WTC11 (cell line): ENCODE results near the gene ARHGAP26. TPM values are rescaled to one million over a fixed set of nuclear protein-coding genes. Genes with fewer than 3 reads are reported as not detected.

ENCODE experiments used
- ATAC-seq: fragments of 200-7000 bp; cut with Tn5 transposase; 2 replicates; pipeline ENCODE4 v1.10.0; 2021; ENCODE audit warnings: mild to moderate bottlenecking, moderate library complexity
- CTCF ChIA-PET: fragments of 300-600 bp; sonication (Branson Sonifier 250); formaldehyde crosslinking; loops from one replicate; lab custom pipeline; 2021; ENCODE audit warnings: antibody characterized with exemption; lab: Charles Lee
- POLR2A ChIA-PET: fragments of 350-600 bp; sonication (Branson Sonifier 250); formaldehyde crosslinking; loops from one replicate; lab custom pipeline; 2021; ENCODE audit warnings: antibody characterized with exemption; lab: Charles Lee
- DNase-seq: peaks from one replicate; pipeline ENCODE4 v3.0.0; 2021; ENCODE audit warnings: low spot score
- H3K27ac Mint-ChIP-seq: 2 replicates; pipeline ENCODE4 v1.8.0; 2021; ENCODE audit warnings: mixed read lengths
- H3K27me3 Mint-ChIP-seq: 2 replicates; pipeline ENCODE4 v1.8.0; 2021; ENCODE audit warnings: low read depth, mild to moderate bottlenecking, moderate library complexity, mixed read lengths
- H3K36me3 Mint-ChIP-seq: 2 replicates; pipeline ENCODE4 v1.8.0; 2021; ENCODE audit warnings: mixed read lengths
- H3K4me1 Mint-ChIP-seq: 2 replicates; pipeline ENCODE4 v1.8.0; 2022; ENCODE audit warnings: mixed read lengths
- H3K4me3 Mint-ChIP-seq: 2 replicates; pipeline ENCODE4 v1.8.0; 2021; ENCODE audit warnings: mild to moderate bottlenecking, moderate library complexity, mixed read lengths
- H3K9me3 Mint-ChIP-seq: 2 replicates; pipeline ENCODE4 v1.8.0; 2021; ENCODE audit warnings: mixed read lengths
- CREB1 ChIP-seq: sonication (generic); formaldehyde crosslinking; IDR thresholded peaks from 2 replicates; pipeline ENCODE4 v1.8.0; 2023; ENCODE audit warnings: mild to moderate bottlenecking, missing genetic modification reagents
- ELF4 ChIP-seq: sonication (generic); formaldehyde crosslinking; IDR thresholded peaks from 2 replicates; pipeline ENCODE4 v1.8.1; 2022; ENCODE audit warnings: low read depth, mild to moderate bottlenecking, moderate library complexity, missing genetic modification reagents
- GABPB1 ChIP-seq: sonication (generic); formaldehyde crosslinking; IDR thresholded peaks from 2 replicates; pipeline ENCODE4 v1.8.1; 2023; ENCODE audit warnings: mild to moderate bottlenecking, missing genetic modification reagents
- IRF2 ChIP-seq: sonication (generic); formaldehyde crosslinking; IDR thresholded peaks from 2 replicates; pipeline ENCODE4 v1.8.0; 2022; ENCODE audit warnings: low read depth, missing genetic modification reagents, borderline replicate concordance
- KAT7 ChIP-seq: sonication (generic); formaldehyde crosslinking; IDR thresholded peaks from 2 replicates; pipeline ENCODE4 v1.8.1; 2023; ENCODE audit warnings: missing genetic modification reagents, mild to moderate bottlenecking, borderline replicate concordance
- NR3C1 ChIP-seq: sonication (generic); formaldehyde crosslinking; conservative IDR thresholded peaks from 2 replicates; pipeline ENCODE4 v1.8.1; 2023; ENCODE audit warnings: low read depth, mild to moderate bottlenecking, missing genetic modification reagents
- RELA ChIP-seq: sonication (generic); formaldehyde crosslinking; IDR thresholded peaks from 2 replicates; pipeline ENCODE4 v1.8.1; 2022; ENCODE audit warnings: missing genetic modification reagents, mild to moderate bottlenecking, borderline replicate concordance
- SMAD4 ChIP-seq: sonication (generic); formaldehyde crosslinking; IDR thresholded peaks from 2 replicates; pipeline ENCODE4 v1.8.0; 2022; ENCODE audit warnings: mild to moderate bottlenecking, missing genetic modification reagents
- SOX15 ChIP-seq: fragments of 250-450 bp; sonication (Bioruptor Pico); IDR thresholded peaks from 2 replicates; pipeline ENCODE4 v1.9.0; 2021; ENCODE audit warnings: mild to moderate bottlenecking
- SP1 ChIP-seq: sonication (generic); formaldehyde crosslinking; conservative IDR thresholded peaks from 2 replicates; pipeline ENCODE4 v1.8.1; 2022; ENCODE audit warnings: missing genetic modification reagents
- TEAD1 ChIP-seq: sonication (generic); formaldehyde crosslinking; IDR thresholded peaks from 2 replicates; pipeline ENCODE4 v1.8.0; 2022; ENCODE audit warnings: mild to moderate bottlenecking, missing genetic modification reagents
- ZNF263 ChIP-seq: sonication (generic); formaldehyde crosslinking; IDR thresholded peaks from 2 replicates; pipeline ENCODE4 v1.8.1; 2022; ENCODE audit warnings: low read depth, mild to moderate bottlenecking, moderate library complexity, missing genetic modification reagents
- ZNF317 ChIP-seq: sonication (generic); formaldehyde crosslinking; IDR thresholded peaks from 2 replicates; pipeline ENCODE4 v1.8.1; 2023; ENCODE audit warnings: low read depth, mild to moderate bottlenecking, moderate library complexity, missing genetic modification reagents, borderline replicate concordance
- ZNF396 ChIP-seq: fragments of 250-450 bp; sonication (Bioruptor Pico); IDR thresholded peaks from 2 replicates; pipeline ENCODE4 v1.8.0; 2021; ENCODE audit warnings: mild to moderate bottlenecking, moderate library complexity, borderline replicate concordance
- ZNF671 ChIP-seq: fragments of 250-450 bp; sonication (Bioruptor Pico); IDR thresholded peaks from 2 replicates; pipeline ENCODE4 v1.8.0; 2021; ENCODE audit warnings: mild to moderate bottlenecking
- total RNA-seq: library from RNA; stranded (reverse); gene quantifications from 3 replicates; pipeline ENCODE4 v1.2.3, GENCODE V29; 2021
- TF ChIP-seq, protein P1 (sequence below): sonication (generic); formaldehyde crosslinking; IDR thresholded peaks from 2 replicates; pipeline ENCODE4 v1.8.1; 2023; ENCODE audit warnings: mild to moderate bottlenecking, moderate library complexity, missing genetic modification reagents
- TF ChIP-seq, protein P2 (sequence below): sonication (generic); formaldehyde crosslinking; conservative IDR thresholded peaks from 2 replicates; pipeline ENCODE4 v1.8.1; 2022; ENCODE audit warnings: mild to moderate bottlenecking, missing genetic modification reagents
- TF ChIP-seq, protein P3 (sequence below): sonication (generic); formaldehyde crosslinking; IDR thresholded peaks from 2 replicates; pipeline ENCODE4 v1.8.1; 2022; ENCODE audit warnings: mild to moderate bottlenecking, moderate library complexity, missing genetic modification reagents
- TF ChIP-seq, protein P4 (sequence below): sonication (generic); formaldehyde crosslinking; IDR thresholded peaks from 2 replicates; pipeline ENCODE4 v1.8.0; 2023; ENCODE audit warnings: missing genetic modification reagents, mild to moderate bottlenecking, borderline replicate concordance

The ARHGAP26 gene
- total RNA-seq, 1 experiment from 2014 or later, result 22.3 TPM

DNA sequence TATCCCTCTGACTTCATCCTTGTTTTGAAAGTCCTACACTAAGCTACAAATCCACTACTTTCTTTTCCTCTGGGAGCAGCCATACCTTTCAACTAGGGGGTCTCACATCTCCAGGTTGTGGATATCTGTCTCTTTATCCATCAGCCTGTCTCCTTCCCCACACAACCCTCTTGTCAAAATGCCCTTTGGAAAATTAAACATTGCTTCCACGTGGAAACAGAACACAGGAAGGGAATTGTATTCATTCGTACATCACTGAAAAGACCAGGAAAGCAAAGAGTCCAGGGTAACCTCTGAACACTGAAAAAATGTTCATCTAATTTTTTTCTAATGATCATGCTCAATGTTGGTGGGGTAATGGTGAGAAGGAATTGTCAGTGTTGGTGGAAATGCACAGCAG is 429.7 kb downstream of the ARHGAP26 start:
- Mint-ChIP-seq H3K36me3 (peaks cover 16% of the 10 kb centered on the region), H3K27ac (no peak overlapping the region; the same call in 1 of the 2 replicates), H3K27me3 (no peaks in the 10 kb centered on the region), H3K4me3 (no peak overlapping the region), H3K4me1 (peaks cover 6% of the 10 kb centered on the region), H3K9me3 (peaks cover 23% of the 10 kb centered on the region)
- DNase-seq (no peak), ATAC-seq (no peak)
- TF ChIP-seq KAT7 (no peak), ZNF263 (CRISPR knock-in tag) (no peak), NR3C1 (CRISPR knock-in tag) (no peak), IRF2 (CRISPR knock-in tag) (no peak), RELA (CRISPR knock-in tag) (no peak), SP1 (CRISPR knock-in tag) (no peak), ELF4 (CRISPR knock-in tag) (no peak), SMAD4 (CRISPR knock-in tag) (no peak), ZNF317 (CRISPR knock-in tag) (no peak), SOX15 (CRISPR knock-in tag) (no peak), ZNF671 (no peak), TEAD1 (CRISPR knock-in tag) (no peak), CREB1 (CRISPR knock-in tag) (no peak)
- TF ChIP-seq, protein P1, sequence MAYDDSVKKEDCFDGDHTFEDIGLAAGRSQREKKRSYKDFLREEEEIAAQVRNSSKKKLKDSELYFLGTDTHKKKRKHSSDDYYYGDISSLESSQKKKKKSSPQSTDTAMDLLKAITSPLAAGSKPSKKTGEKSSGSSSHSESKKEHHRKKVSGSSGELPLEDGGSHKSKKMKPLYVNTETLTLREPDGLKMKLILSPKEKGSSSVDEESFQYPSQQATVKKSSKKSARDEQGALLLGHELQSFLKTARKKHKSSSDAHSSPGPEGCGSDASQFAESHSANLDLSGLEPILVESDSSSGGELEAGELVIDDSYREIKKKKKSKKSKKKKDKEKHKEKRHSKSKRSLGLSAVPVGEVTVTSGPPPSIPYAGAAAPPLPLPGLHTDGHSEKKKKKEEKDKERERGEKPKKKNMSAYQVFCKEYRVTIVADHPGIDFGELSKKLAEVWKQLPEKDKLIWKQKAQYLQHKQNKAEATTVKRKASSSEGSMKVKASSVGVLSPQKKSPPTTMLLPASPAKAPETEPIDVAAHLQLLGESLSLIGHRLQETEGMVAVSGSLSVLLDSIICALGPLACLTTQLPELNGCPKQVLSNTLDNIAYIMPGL (CRISPR knock-in tag), result no peak
- TF ChIP-seq, protein P2, sequence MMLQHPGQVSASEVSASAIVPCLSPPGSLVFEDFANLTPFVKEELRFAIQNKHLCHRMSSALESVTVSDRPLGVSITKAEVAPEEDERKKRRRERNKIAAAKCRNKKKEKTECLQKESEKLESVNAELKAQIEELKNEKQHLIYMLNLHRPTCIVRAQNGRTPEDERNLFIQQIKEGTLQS, result no peak
- TF ChIP-seq, protein P3, sequence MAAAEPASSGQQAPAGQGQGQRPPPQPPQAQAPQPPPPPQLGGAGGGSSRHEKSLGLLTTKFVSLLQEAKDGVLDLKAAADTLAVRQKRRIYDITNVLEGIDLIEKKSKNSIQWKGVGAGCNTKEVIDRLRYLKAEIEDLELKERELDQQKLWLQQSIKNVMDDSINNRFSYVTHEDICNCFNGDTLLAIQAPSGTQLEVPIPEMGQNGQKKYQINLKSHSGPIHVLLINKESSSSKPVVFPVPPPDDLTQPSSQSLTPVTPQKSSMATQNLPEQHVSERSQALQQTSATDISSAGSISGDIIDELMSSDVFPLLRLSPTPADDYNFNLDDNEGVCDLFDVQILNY (CRISPR knock-in tag), result no peak
- TF ChIP-seq, protein P4, sequence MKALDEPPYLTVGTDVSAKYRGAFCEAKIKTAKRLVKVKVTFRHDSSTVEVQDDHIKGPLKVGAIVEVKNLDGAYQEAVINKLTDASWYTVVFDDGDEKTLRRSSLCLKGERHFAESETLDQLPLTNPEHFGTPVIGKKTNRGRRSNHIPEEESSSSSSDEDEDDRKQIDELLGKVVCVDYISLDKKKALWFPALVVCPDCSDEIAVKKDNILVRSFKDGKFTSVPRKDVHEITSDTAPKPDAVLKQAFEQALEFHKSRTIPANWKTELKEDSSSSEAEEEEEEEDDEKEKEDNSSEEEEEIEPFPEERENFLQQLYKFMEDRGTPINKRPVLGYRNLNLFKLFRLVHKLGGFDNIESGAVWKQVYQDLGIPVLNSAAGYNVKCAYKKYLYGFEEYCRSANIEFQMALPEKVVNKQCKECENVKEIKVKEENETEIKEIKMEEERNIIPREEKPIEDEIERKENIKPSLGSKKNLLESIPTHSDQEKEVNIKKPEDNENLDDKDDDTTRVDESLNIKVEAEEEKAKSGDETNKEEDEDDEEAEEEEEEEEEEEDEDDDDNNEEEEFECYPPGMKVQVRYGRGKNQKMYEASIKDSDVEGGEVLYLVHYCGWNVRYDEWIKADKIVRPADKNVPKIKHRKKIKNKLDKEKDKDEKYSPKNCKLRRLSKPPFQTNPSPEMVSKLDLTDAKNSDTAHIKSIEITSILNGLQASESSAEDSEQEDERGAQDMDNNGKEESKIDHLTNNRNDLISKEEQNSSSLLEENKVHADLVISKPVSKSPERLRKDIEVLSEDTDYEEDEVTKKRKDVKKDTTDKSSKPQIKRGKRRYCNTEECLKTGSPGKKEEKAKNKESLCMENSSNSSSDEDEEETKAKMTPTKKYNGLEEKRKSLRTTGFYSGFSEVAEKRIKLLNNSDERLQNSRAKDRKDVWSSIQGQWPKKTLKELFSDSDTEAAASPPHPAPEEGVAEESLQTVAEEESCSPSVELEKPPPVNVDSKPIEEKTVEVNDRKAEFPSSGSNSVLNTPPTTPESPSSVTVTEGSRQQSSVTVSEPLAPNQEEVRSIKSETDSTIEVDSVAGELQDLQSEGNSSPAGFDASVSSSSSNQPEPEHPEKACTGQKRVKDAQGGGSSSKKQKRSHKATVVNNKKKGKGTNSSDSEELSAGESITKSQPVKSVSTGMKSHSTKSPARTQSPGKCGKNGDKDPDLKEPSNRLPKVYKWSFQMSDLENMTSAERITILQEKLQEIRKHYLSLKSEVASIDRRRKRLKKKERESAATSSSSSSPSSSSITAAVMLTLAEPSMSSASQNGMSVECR (CRISPR knock-in tag), result no peak
- ChIA-PET CTCF (interaction anchor here (1.1 kb wide), 1 partner anchor 9 kb away, joined by 3 read pairs; no protein-coding TSS in a partner anchor), POLR2A (no interaction called here)

DNA sequence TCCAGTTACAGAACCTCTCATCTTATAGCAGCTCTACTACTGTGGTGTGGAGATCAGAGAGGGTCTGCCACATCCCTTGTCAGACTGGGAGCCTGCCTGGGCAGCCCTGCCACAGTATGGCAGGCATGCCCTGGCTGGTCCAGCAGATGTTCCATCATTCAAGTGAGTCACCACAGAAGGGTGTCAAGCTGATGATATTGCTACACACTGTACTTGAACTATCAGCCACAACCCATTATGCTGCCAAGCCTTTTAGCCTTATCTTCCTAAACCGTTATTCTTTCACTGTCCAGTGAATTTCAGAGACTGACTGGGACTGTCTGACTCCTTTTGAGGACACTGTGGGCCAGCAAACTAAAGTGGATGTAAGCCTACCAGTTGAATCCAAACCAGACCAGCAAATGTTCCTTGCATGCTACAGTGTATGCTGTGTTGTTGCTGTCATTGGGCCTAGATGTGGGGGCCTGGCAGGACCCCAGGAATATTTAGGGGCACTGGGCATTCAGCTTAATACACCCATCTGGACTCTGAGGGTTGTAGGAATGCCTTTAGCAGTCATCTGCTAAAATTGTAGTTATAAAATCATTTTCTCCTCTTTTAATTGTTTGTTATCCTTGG is 430.7 kb downstream of the ARHGAP26 start:
- H3K27ac Mint-ChIP-seq, result peak overlapping the region; percentile 31; the same call in 1 of the 2 replicates
- ATAC-seq, result no peak

More for the DNA sequence above, 430.7 kb downstream of the ARHGAP26 start:
- TF ChIP-seq GABPB1, result peak; percentile 36; the same call in 1 of the 2 replicates
- TF ChIP-seq ZNF396 (CRISPR knock-in tag), result no peak
- Mint-ChIP-seq H3K4me3 (no peak overlapping the region), H3K36me3 (peaks cover 16% of the 10 kb centered on the region), H3K4me1 (peaks cover 6% of the 10 kb centered on the region), H3K27me3 (no peaks in the 10 kb centered on the region), H3K9me3 (peaks cover 23% of the 10 kb centered on the region)
- no peak for DNase-seq
- ChIA-PET CTCF (interaction anchor here (1.1 kb wide), 1 partner anchor 8 kb away, joined by 3 read pairs; no protein-coding TSS in a partner anchor), POLR2A (no interaction called here)
